Activated T-helper 1 cell treated with Interleukin-2 at 50 U/mL for 16 hours (primary cell): ENCODE results near the gene RBFOX1.

Experiments
- DNase-seq: peaks from one replicate; pipeline ENCODE4 v3.0.0-alpha.2; 2020; ENCODE audit warnings: low read depth

The RBFOX1 gene

GRCh38 chr16:7332611-7333010 lies at the start of gene RBFOX1:
RBFOX1 (plus strand) TSS chr16:7332845.
- DNase-seq, result no peak

- no peak for DNase-seq
These were observed 47.9 kb upstream of the RBFOX1 start for GRCh38 chr16:7284780-7285179.

- DNase-seq, result no peak
These were observed 47.1 kb upstream of the RBFOX1 start for GRCh38 chr16:7285520-7285919.

GRCh38 chr16:7289299-7289698 lies 43.3 kb upstream of the RBFOX1 start:
- no peak for DNase-seq

- no peak for DNase-seq
These were observed 42.0 kb upstream of the RBFOX1 start for GRCh38 chr16:7290682-7291081.

DNA sequence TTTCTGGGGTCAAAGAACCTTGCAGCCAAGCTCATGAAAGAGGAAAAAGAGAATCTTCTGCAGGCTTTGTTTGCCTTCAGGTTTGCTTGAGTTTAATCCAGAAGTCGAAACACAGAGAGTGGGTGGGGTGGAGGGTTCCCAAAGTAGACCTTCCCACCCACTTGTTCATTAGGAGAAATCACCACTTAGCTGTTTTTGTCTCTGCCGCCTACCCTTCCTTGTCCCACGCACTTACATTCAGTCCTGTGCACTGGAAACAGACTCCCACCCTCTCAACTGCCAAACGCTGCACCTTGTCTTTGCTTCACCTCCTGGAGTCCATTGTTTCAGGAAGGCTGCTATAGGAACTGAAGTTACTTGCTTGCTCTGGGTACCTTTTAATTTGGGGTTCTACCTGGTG lies 38.6 kb upstream of the RBFOX1 start:
- DNase-seq, result no peak

- DNase-seq, result no peak
These were observed 29.5 kb upstream of the RBFOX1 start for GRCh38 chr16:7303052-7303610.

DNA sequence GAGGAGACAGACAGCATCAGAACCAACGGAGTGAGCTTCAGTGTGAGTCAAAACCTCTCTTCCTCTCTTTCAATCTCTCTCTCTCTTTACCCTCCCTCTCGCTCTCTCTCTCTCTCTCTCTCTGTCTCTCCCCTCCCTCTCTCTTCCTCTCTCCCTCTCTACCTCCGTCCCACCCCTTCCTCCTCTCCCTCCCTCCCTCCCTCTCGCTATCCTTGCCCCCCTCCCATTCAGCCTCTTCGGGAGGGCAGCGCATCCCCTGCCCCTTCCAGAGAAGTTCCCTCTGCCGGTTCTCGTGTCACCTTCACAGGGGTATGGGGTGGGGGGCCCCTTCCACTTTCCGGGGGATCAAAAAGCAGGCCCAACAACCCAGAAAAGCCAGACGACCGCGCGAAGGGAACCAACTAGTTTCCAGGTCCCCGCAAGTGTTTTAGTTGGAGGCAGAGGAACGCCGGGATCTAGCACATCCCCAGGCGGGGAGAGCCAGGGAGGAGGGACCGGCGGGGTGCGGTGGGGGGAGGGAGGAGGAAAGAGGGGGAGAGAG lies 28.9 kb upstream of the RBFOX1 start:
- DNase-seq, result no peak

- no peak for DNase-seq
These were observed 28.4 kb upstream of the RBFOX1 start for GRCh38 chr16:7304279-7304678.

DNA sequence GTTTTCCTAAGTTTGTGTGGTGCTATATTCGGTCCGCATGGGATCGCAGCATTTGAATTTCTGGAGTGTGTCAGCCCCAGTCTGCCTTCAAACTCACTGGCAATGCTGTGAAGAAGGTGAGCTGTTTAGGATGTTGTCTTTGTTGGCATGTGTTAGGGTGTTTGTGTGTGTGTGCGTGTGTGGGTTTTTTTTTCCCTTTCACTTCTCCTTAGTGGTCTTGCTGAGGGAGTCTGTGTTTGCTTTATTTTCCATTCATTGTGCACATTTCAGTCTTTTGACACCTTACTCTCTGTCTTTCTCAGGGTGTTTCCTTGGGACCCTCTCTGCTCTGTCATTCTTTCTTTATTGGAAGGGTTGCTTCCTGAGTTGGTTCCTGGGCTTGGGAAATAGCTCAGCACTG lies 27.7 kb upstream of the RBFOX1 start:
- no peak for DNase-seq

GRCh38 chr16:7313170-7313569 lies 19.5 kb upstream of the RBFOX1 start:
- DNase-seq, result no peak

DNA sequence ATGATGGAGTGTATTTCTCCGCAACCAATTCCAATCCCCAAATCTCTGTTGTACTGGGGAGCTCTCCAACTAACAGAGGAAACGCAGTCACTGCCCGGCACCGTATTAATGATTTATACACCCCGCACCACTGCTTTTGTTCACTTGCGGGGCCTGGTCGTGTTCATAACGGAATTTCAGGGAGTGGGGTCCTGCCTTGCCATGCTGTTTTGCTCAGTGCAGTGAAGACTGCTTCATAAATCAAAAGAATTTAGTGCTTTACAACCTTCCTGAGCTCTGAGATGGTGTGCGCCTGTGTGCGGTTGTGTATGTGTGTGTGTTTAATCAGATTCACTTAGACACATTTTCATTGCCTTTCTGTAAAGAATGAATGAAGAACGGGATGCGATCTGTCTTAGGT lies 18.5 kb upstream of the RBFOX1 start:
- no peak for DNase-seq

- DNase-seq, result no peak
These were observed 16.8 kb upstream of the RBFOX1 start for GRCh38 chr16:7315813-7316212.

GRCh38 chr16:7316281-7316888 lies 16.3 kb upstream of the RBFOX1 start:
- DNase-seq, result no peak

DNA sequence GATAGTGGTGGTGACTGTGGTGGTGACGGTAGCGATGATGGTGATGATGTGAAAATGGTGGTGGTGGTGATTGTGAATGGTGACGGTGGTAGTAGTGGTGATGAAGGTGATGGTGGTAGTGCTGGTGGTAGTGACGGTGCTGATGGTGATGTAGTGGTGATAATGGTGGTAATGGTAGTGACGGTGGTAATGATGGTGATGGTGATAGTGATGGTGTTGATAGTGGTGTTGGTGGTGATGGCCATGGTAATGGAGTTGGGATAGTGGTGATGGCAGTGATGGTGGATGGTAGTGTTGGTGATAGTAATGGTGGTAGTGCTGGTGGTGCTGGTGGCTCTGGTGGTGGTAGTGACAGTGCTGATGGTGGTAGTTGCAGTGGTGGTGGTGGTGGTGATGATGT lies 14.7 kb upstream of the RBFOX1 start:
- DNase-seq, result no peak

- DNase-seq, result no peak
These were observed 14.0 kb upstream of the RBFOX1 start for GRCh38 chr16:7318686-7319085.

DNA sequence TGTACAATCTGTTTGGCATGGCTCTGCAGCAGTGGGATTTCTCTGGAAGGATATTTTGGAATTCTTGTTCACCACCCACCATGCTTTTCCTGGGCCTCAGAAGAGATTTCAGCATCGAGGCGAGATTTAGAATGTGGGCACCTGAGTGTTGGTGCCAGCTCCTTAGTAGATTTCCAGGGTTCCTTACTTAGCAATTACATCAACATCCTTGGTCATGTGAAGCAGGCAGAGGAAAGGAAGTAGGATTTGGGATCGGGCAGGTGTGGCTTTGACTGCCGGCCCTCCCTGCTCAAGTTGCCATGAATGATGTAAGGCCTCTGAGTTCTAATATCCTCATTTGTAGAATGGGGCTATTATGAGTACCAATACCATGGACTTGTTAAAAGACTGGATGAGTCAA lies 13.1 kb upstream of the RBFOX1 start:
- no peak for DNase-seq

- DNase-seq, result no peak
These were observed 11.0 kb upstream of the RBFOX1 start for GRCh38 chr16:7321661-7322060.

DNA sequence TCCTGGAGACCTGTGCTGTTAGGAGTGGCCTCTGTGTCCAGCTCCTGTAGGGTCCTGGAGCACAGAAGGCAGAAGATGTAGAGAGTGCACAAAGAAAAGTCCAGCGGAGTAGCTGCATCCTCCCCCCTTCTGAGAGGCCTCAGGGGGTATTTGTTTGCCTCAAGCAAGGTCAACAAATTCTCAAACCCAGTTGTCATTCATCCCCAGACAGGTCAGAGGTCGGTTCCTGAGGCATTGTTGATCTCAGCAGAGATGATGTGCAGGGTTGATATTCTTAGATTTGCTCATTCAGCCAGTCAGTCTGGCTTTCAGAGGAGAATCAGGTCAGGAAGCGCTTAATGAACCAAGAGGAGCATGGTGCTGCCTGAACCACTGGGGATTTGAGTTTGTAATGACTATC lies 8.3 kb upstream of the RBFOX1 start:
- DNase-seq, result no peak

DNA sequence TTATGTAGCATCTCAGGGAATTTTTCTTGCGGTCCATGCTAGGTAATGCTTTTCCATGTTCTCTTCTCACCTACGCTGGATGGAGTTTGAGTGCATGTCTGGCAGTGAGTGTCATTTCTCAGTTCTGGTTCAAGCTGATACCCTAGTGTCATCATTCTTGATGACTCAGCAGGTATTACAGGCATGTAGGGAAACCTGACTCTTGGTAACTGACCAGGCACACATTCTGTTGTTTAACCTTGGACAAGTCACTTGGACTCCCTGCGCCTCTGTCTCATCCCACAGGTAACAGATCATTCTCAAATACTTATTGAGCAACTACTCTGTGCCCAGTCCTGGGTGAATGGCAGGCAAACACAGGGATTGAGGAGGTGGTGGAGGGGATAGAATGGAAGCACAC lies 6.8 kb upstream of the RBFOX1 start:
- DNase-seq, result no peak

- DNase-seq, result no peak
These were observed 1.9 kb upstream of the RBFOX1 start for GRCh38 chr16:7330709-7331108.

DNA sequence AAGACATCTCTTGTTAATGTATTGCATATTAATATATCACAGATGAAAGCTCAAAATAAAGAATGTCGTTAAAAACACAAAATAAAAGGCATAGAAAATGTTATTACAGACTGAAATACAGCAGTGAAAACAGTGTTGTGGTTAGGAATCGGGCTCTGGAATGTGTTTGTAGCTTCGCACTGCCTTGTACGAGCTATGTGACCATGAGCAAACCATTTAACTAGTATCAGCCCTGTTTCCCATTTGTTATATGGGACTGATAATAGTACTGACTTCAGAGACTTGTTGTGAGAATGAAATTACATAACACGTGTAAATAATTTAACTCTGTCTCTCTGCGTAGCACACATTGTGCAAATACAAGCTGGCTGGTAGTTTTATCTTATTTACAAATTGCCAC lies 648 bp upstream of the RBFOX1 start:
- no peak for DNase-seq

DNA sequence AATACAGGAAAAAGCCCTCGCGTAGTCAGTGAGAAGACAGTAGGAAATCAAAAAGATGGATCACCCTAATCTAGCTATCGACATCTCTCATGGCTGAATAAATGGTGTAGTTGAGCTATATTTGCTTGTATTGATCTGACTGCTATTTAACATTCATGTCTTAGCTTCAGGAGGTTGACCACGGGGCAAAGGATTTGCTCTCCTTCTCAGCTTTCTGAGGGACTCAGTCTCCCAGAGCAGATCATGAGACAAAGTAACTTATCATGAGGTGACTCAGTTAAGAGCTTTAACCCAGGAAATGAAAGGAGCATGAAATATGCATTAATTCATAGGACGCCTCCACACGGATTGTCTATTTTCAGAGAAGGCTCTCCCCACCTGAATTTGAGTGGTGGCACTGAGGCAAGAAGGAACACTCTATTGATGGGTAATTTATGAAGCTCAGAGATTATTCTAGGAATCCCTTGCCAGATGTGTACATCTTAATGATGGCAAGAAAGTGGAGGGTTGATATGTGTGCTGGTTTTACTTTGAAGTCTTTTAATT lies 608 bp downstream of the RBFOX1 start:
- no peak for DNase-seq
